Osteoblast (primary cell): ENCODE data around the gene EBF4. TPM values are rescaled to one million over a fixed set of nuclear protein-coding genes. Genes with fewer than 3 reads are reported as not detected.

ENCODE experiments used
- DNase-seq: peaks from one replicate; pipeline ENCODE4 v3.0.0; 2011; ENCODE audit warnings: low spot score, mixed read lengths; ENCODE audit not compliant: insufficient read length; ENCODE audit errors: missing footprints
- H2AFZ ChIP-seq: 2 replicates; pipeline ENCODE4 v1.6.0; 2011; ENCODE audit warnings: mild to moderate bottlenecking, low read length
- H3K27ac ChIP-seq: 2 replicates; pipeline ENCODE4 v1.5.1; 2011; ENCODE audit warnings: mild to moderate bottlenecking, low read depth, low read length, moderate library complexity
- H3K27me3 ChIP-seq: 2 replicates; pipeline ENCODE4 v1.6.0; 2012; ENCODE audit warnings: mild to moderate bottlenecking, control low read depth, inconsistent platforms, low read length, moderate library complexity; ENCODE audit not compliant: insufficient read depth
- H3K36me3 ChIP-seq: 2 replicates; pipeline ENCODE4 v1.5.1; 2011; ENCODE audit warnings: mild to moderate bottlenecking, low read length, control low read depth, moderate library complexity; ENCODE audit not compliant: insufficient read depth
- H3K4me1 ChIP-seq: 2 replicates; pipeline ENCODE4 v1.5.1; 2011; ENCODE audit warnings: mild to moderate bottlenecking, low read length, control low read depth, moderate library complexity; ENCODE audit not compliant: insufficient read depth
- H3K4me2 ChIP-seq: 2 replicates; pipeline ENCODE4 v1.6.0; 2011; ENCODE audit warnings: mild to moderate bottlenecking, low read length; ENCODE audit not compliant: insufficient read depth
- H3K4me3 ChIP-seq: fragments of 200-600 bp; sonication (generic); 3 replicates; pipeline ENCODE4 v1.5.1; 2012; ENCODE audit warnings: mild to moderate bottlenecking, low read length, inconsistent platforms; ENCODE audit not compliant: insufficient read depth
- H3K79me2 ChIP-seq: 2 replicates; pipeline ENCODE4 v1.6.0; 2012; ENCODE audit warnings: mild to moderate bottlenecking, low read length, control low read depth, inconsistent platforms; ENCODE audit not compliant: insufficient read depth
- H3K9me3 ChIP-seq: 2 replicates; pipeline ENCODE4 v1.5.1; 2011; ENCODE audit warnings: low read depth, low read length, control low read depth
- H4K20me1 ChIP-seq: 2 replicates; pipeline ENCODE4 v1.6.0; 2012; ENCODE audit warnings: mild to moderate bottlenecking, low read length, control low read depth; ENCODE audit not compliant: insufficient read depth
- total RNA-seq: library from RNA; depleted of rRNA; stranded (reverse); fragments of >200 nt; gene quantifications from 2 replicates; pipeline ENCODE4 v1.2.3, GENCODE V29; 2012
- TF ChIP-seq, protein P1 (sequence below): IDR thresholded peaks from 2 replicates; pipeline ENCODE4 v1.5.1; 2011; ENCODE audit warnings: mild to moderate bottlenecking, low read depth, low read length, moderate library complexity; ENCODE audit errors: extremely low read depth

Gene EBF4
- total RNA-seq, 1 donor, result under 0.01 TPM

DNA sequence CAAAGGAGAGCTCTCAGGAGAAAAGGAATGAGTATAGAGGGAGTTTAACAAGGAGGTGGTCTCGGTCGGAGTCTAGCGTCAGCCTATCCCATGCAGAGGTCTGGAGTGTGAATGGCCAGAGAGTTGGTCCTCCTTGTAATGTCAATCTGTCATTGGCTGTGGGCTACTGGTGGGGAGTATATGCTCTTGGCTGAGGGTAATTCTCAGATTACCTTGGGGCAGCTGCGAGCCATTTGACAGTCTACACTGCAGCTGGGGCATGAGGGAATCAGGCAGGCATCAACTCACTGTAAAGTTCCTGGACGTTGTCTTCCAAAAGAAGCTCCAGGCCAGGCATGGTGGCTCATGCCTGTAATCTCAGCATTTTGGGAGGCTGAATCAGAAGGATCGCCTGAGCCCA, 48.1 kb downstream of the EBF4 start:
- TF ChIP-seq, protein P1, sequence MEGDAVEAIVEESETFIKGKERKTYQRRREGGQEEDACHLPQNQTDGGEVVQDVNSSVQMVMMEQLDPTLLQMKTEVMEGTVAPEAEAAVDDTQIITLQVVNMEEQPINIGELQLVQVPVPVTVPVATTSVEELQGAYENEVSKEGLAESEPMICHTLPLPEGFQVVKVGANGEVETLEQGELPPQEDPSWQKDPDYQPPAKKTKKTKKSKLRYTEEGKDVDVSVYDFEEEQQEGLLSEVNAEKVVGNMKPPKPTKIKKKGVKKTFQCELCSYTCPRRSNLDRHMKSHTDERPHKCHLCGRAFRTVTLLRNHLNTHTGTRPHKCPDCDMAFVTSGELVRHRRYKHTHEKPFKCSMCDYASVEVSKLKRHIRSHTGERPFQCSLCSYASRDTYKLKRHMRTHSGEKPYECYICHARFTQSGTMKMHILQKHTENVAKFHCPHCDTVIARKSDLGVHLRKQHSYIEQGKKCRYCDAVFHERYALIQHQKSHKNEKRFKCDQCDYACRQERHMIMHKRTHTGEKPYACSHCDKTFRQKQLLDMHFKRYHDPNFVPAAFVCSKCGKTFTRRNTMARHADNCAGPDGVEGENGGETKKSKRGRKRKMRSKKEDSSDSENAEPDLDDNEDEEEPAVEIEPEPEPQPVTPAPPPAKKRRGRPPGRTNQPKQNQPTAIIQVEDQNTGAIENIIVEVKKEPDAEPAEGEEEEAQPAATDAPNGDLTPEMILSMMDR, result no peak
- Histone ChIP-seq H3K79me2 (no peaks in the 10 kb centered on the region), H3K4me2 (no peak overlapping the region), H3K36me3 (no peaks in the 10 kb centered on the region), H4K20me1 (no peaks in the 10 kb centered on the region), H3K27ac (no peak overlapping the region), H3K4me1 (no peaks in the 10 kb centered on the region), H3K27me3 (peaks cover 32% of the 10 kb centered on the region), H2AFZ (no peak overlapping the region), H3K4me3 (no peak overlapping the region), H3K9me3 (no peaks in the 10 kb centered on the region)
- no peak for DNase-seq

DNA sequence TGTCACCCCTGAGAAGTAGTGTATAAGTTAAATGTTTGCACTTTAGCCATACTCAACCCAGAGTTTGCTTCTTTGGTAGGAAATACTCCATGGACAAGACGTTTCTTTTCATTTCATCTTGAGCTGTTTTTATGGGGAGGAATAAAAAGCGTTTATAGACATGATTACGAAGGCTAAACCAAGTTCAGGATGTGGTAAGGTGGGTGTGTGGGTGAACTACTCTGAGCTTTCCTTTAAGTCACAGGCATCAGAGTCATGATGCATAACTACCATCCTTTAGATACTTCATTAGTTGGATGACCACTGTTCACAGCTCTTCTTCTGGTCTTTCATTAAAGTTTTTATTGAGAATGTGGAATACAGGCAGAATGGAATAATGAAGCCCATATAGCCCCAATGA, 48.9 kb downstream of the EBF4 start:
- peaks cover 34% of the 10 kb centered on the region for H3K27me3 ChIP-seq
- no peaks in the 10 kb centered on the region for H4K20me1 ChIP-seq
- H3K79me2 ChIP-seq, result no peaks in the 10 kb centered on the region
- no peaks in the 10 kb centered on the region for H3K9me3 ChIP-seq
- H3K4me3 ChIP-seq, result no peak overlapping the region
- H3K4me2 ChIP-seq, result no peak overlapping the region
- no peak overlapping the region for H3K27ac ChIP-seq
- no peaks in the 10 kb centered on the region for H3K4me1 ChIP-seq
- DNase-seq, result no peak
- TF ChIP-seq, protein P1, result no peak
- H2AFZ ChIP-seq, result no peak overlapping the region
- no peaks in the 10 kb centered on the region for H3K36me3 ChIP-seq

DNA sequence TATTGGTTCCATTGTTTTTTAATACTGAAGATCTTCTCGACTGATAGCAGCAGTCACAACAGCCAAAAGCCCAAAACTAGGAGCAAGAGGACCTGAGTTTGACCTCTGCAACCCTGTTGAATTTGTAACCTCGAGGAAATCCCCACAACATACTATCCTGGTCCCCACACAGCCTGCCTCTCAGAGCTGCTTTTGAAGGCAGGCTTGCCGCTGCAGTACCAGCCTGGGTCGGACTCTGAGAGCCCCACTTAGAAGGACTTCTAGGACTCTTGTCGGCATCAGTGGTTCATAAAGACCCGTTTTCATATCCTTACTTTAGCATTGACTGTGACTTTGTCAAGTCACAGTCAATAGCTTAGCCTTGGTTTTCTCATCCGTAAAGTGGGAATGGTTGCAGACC, 49.3 kb downstream of the EBF4 start:
- Histone ChIP-seq H2AFZ (no peak overlapping the region), H3K4me3 (no peak overlapping the region), H3K79me2 (no peaks in the 10 kb centered on the region), H3K9me3 (no peaks in the 10 kb centered on the region), H3K36me3 (no peaks in the 10 kb centered on the region), H3K27ac (no peak overlapping the region), H3K4me2 (no peak overlapping the region), H3K27me3 (peaks cover 34% of the 10 kb centered on the region), H3K4me1 (no peaks in the 10 kb centered on the region), H4K20me1 (no peaks in the 10 kb centered on the region)
- no peak for DNase-seq
- TF ChIP-seq, protein P1, result no peak

DNA sequence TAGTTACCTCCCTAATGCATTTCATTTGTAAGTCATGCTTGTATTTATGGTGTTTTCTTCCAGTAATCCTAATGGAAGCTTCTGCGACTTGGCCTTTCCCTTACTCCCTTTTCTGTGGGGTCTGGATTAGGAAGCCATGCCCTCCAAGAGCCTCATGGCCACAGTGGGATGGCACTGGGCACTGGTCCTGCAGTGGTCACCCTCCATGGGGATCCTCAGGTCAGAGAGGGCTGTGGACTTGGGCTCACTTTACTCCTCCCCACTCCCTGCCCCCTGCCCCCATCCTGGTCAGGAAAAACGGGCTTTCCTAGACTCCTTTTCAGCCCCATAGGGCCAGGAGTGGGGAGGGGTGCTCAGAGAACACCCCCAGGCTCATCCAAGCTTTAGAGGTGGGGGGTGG, 49.9 kb downstream of the EBF4 start:
- TF ChIP-seq, protein P1, result no peak
- Histone ChIP-seq H3K36me3 (no peaks in the 10 kb centered on the region), H3K4me2 (no peak overlapping the region), H3K79me2 (no peaks in the 10 kb centered on the region), H3K27me3 (peaks cover 34% of the 10 kb centered on the region), H3K27ac (no peak overlapping the region), H2AFZ (no peak overlapping the region), H3K4me3 (no peak overlapping the region), H3K4me1 (no peaks in the 10 kb centered on the region), H3K9me3 (no peaks in the 10 kb centered on the region), H4K20me1 (no peaks in the 10 kb centered on the region)
- no peak for DNase-seq
